NCI-H2029 (cell line): ENCODE data around the gene RGS7.

ENCODE experiments used
- DNase-seq: peaks from one replicate; lab custom pipeline; 2025; lab: John Stamatoyannopoulos, UW

Gene RGS7

GRCh38 chr1:241079047-241079446 lies 278.0 kb downstream of the RGS7 start:
- no peak for DNase-seq

DNA sequence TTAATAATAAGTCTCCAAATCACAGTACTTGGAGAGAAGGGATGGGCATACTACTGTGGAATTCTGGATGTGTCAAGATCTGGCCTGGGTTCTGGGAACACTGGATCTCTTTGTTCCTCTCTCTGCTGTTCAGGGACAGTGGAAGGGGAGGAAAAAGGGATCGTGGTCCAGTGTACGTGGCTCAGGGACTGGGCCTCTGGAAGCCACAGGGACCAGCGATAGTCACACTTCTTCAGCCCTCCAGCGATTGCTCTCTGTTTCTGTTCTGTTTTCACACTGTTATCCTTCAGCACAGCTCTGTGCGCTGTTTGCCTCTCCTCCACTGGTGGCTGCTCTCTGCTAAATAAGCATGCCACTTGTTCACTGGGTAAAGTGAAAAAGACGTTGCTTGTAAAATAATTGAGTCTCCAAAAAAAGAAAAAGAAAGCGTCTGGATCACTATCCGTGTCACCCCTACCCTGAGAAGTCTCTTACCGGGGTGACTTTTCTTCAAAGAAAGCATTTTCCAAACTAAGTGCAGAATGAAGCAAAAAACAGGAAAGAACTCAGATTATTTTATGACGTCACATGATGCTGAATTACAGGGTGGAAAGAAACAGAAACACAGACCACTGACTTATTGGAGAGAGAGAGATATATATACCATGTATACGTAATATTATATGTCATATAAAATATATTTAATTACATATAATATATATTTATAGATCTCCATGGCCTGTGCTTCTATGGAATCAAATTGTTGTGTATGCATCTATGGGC lies 279.4 kb downstream of the RGS7 start:
- no peak for DNase-seq

- no peak for DNase-seq
These were observed 282.5 kb downstream of the RGS7 start for GRCh38 chr1:241074507-241074906.

DNA sequence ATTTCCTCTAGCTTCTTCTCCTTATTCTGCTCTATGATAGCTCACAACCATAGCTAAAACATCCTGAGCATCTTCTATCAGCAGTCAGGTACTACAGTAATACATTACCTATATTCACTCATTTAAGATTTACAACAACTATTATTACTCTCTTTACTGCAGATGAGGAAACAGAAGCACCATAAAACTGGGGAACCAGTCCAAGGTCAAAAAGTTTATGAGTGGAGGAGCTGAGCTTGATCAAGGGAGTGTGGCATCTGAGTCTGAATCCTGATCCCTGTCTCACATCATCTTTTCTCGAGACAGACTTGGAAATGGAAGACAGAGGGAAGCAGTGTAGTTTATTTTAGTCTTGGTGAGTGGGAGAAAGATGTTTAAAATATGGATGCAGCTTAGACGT lies 288.6 kb downstream of the RGS7 start:
- no peak for DNase-seq

DNA sequence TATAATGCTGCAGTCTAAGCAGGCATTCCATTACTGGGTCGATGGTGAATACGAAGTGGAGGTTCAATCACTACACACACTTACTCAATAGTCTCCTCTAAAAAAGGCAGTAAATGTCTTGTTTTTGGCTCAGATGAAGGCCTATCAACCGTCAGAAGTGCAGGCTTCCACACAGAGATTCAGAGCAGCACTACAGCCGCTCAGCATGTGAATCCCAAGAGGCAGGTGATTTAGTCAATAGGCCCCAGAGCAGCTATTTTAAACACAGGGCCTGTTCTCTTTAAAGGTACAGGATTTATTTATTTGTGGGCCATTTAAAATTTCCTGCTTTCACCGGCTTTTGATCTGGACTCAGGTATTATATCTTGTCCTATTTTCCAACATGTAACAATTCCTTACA lies 293.7 kb downstream of the RGS7 start:
- no peak for DNase-seq

DNA sequence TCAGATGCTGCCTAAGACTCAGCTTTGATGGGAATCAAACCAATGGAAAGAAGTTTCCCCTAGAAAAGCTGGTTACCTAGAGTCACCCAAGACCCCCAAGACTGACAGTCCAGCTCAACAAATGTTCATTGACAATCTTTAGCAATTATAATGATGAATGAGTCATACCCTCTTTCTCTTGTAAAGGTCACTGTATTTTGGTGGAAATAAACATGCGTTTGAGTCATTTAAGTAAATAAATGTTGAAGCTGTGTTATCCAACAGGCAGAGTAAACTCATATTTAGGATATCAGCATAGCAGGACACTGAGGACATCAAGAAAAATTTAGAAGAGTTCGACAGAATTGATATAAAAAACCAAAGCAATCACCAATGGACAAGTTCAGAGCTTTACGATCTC lies 295.9 kb downstream of the RGS7 start:
- DNase-seq = no peak

DNA sequence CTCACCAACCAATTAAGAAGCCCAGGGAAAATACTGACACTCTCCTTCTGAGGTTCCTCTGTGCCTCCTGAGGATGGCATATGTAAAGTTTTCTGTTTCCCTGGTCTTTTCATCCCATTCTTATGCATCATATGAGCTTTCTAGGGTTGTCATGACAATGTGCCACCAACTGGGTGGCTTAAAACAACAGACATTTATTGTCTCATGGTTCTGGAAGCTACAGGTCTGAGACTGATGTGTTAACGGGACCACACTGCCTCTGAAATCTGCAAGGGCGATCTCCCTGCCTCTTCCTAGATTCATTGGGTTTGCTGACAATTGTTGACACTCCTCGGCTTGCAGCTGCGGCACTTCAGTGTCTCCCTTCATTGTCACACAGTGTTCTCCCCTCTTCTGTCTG lies 308.4 kb downstream of the RGS7 start:
- no peak for DNase-seq

- DNase-seq = no peak
These were observed 311.3 kb downstream of the RGS7 start for GRCh38 chr1:241045659-241046058.

DNA sequence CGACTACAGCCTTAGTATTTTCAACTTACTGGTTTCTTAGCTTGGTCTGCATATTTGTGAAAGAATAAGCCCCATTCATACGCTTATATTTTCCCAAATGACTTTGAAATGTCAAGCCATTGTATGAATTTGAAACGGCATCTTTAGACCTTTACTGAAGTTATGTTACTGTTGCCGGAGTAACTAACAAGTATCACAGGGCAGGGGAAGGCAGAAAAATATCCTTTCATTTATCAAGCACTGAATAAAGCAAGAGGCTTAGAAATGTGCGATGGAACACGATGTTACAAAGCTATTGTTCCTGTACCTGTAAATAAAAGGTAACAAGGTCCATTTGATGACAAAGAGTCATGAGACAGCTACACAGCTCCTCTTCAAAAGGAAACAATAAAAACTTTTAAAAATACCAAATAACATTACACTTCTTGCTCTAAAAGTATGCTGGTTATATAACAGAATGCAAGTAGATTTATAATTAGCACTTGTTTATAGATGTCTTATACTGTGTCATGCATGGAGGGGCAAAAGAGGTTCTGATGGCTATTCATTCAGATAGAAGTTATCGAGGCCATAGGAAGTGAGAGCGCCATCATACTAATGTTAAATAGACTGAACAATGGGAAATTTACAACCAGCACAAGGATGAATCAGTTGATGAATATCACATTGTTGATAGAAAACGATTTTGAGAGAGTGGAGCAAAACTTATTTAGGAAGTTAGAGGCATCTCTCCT lies 322.6 kb downstream of the RGS7 start:
- no peak for DNase-seq

- DNase-seq = no peak
These were observed 332.2 kb downstream of the RGS7 start for GRCh38 chr1:241024834-241025233.

DNA sequence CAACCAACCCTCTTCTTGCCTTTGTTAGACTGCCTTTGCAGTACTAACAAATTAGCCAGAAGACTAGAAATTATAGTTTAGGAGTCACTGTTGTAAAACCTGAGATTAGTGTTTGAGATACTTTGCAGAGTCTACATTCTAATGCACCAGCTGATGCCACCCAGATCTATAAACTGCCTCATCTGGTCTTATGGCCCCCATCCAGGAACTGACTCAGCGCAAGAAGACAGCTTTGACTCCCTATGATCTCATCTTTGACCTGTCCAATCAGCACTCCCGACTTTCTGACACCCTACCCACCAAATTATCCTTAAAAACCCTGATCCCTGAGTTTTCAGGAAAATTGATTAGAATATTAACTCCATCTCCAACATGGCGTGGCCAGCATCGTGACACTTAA lies 334.6 kb downstream of the RGS7 start:
- no peak for DNase-seq

GRCh38 chr1:241020851-241021697 lies 335.9 kb downstream of the RGS7 start:
- DNase-seq = no peak

DNA sequence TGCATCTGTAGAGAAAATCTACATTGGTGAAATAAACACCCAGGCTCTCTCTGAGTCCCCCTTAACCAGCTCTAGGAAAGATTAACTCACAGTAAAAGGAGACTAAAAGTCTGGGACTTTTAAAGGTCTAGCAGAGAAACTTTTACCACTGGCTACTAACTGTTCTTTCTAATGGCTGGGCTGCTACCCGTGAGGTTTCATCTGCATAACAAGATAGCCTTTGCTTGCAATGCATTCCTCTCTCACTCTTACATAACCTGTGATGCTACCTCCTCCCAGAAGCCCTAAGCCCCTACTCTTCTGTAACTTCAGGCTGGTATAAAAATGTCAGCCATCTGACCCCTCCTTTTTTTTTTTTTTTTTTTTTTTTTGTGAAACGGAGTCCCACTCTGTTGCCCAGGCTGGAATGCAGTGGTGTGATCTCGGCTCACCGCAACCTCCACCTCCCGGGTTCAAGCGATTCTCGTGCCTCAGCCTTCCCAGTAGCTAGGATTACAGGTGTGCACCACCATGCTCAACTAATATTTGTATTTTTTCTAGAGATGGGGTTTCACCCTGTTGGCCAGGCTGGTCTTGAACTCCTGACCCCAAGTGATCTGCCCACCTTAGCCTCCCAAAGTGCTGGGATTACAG lies 344.2 kb downstream of the RGS7 start:
- DNase-seq = no peak

DNA sequence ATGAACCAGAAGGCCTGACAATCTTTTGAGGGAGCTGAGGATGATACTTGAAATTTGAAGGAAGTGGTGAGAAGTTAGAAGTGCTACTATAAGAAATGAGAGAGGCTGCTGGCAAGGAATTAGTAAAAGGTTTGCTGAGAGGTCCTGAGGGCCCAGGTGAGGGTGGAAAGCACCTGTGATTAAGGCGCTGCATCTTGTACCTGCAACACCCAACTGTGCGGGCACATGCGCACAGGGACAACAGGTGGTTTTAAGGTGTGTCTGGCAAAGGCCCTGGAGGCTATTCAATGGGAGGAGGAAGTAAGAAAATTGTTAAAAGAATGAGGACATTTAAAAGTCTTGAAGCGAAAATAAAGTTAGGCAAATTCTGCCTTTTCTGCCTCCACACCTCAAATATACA lies 349.3 kb downstream of the RGS7 start:
- no peak for DNase-seq

GRCh38 chr1:240999826-241000225 lies 357.2 kb downstream of the RGS7 start:
- no peak for DNase-seq

DNA sequence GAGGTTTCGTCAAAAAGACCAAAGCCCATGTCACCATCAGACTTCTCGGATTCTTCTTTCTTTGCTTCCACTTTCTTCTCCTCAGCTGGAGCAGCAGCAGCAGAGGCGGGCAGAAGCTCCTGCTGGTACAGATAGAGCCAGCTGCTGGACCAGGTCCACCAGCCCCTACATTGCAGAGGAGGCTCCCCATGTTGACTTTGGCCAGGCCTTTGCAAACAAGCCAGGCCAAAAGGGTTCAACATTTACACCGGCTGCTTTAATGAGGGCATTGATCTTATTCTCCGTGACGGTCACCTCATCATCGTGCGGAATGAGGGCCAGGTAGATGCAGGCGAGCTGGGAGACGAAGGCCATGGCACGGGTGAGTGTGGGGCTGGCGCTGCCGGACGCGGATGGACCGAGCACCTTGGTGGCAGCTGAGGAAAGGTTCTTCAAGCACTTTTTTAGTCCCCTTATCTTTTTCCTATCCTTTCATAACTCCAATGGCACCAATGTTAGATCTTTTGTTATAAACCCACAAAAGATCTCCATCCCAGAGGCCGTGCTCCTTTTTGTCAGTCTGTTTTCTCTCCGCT lies 358.5 kb downstream of the RGS7 start:
- no peak for DNase-seq

- no peak for DNase-seq
These were observed 359.0 kb downstream of the RGS7 start for GRCh38 chr1:240998024-240998423.

DNA sequence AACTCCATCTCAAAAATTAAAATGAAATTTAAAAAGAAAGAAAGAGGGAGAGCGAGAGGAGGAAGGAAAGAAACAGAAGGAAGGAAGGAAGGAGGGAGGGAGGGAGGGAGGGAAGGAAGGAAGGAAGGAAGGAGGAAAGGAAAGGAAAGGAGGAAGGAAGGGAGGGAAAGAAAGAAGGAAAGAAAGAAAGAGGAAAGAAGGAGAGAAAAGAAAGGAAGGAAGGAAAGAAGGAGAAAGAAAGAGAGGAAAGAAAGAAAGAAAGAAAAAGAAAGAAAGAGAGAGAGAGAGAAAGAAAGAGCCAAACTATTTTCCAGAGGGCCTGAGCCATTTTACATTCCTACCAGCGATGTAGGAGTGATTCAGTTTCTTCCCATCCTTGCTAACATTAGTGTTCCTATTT lies 364.0 kb downstream of the RGS7 start:
- DNase-seq = no peak

GRCh38 chr1:240991230-240991629 lies 365.8 kb downstream of the RGS7 start:
- DNase-seq = no peak

DNA sequence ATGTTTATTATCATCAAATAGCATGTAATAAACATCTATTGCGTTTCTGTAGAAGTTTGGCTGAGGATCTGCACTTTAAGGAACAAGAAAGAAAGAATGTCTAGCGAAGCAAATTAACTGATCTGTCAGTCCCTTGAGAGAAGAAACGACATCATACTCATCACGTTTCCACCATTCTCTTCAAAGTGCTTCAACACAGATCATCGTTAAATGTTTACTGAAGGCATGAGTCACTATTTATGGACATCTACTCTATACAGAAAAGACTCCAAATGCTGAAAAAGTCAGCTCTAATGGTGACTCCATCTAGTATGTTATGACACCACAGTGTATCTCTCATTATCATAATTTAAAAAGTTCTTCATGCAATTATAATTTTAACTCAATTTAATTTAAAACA lies 369.1 kb downstream of the RGS7 start:
- DNase-seq = peak; percentile 6

DNA sequence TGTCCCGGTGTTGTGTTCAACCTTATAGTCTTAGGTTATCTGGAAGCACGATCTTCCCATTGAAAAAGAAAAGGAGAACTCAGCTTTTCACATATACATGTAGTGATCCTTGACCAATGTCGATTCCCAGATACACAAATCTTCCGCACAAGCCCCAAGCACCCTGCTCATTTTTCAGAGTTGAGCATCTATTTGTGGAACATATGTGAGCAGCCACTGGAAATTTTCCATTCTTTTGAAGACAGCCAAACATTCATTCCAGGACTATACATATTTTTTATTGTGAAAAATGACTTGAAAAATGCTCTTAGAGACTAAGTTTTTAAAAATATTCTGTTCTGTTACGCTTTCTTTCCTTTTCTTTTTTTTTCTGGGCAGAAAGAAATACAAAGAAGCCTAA lies 371.9 kb downstream of the RGS7 start:
- DNase-seq = no peak

DNA sequence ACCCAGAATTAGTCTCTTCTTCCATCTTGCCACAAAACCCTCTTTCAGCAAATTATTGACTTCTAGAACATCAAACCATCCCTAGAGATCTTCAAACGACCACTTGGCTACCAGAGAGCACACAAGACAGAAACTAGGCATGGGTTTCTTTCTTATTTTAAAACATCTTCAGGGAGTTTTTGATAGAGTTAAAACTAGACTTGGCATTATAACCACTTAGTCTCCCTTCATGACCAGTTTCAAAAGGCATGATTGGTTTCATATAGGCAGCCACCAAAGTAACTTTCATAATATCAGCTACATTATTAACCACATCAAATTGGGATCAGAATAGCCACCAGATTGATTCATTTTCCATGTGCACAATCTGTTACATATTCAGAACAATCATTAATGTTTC lies 376.7 kb downstream of the RGS7 start:
- DNase-seq = no peak
